ENCODE results near the gene YJEFN3.

DNA sequence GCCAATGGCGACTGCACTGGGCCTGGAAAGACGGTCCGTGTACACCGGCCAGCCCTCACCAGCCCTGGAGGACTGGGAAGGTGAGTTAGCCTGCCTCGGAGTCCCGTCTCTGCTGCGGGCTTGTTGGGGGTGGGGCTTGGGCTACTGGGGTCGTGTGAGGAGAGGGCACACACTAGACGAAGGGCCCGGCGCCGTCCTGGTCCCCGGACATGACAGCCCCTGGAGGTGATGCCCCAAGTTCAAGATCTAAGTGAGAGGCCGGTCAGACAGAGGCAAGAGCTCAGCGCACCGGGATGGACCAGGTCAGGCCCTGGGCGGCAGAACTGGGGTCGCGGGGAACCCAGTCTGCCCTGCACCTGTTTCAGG, 11.0 kb downstream of the YJEFN3 start:
- TF ChIP-seq EZH2 (IDR thresholded peaks at IDR 0.05; ENCODE audit: low read depth), result no peak
- TF ChIP-seq, protein P1, sequence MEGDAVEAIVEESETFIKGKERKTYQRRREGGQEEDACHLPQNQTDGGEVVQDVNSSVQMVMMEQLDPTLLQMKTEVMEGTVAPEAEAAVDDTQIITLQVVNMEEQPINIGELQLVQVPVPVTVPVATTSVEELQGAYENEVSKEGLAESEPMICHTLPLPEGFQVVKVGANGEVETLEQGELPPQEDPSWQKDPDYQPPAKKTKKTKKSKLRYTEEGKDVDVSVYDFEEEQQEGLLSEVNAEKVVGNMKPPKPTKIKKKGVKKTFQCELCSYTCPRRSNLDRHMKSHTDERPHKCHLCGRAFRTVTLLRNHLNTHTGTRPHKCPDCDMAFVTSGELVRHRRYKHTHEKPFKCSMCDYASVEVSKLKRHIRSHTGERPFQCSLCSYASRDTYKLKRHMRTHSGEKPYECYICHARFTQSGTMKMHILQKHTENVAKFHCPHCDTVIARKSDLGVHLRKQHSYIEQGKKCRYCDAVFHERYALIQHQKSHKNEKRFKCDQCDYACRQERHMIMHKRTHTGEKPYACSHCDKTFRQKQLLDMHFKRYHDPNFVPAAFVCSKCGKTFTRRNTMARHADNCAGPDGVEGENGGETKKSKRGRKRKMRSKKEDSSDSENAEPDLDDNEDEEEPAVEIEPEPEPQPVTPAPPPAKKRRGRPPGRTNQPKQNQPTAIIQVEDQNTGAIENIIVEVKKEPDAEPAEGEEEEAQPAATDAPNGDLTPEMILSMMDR (conservative IDR thresholded peaks at IDR 0.05), result no peak

All from PC-9 (cell line).